Hepatocyte (in vitro differentiated cells): ENCODE measurements around the gene OR51T1.

Source experiments
- EZH2 ChIP-seq: fragments of 200-600 bp; sonication (generic); IDR thresholded peaks from 2 replicates; pipeline ENCODE4 v1.6.1; 2016; ENCODE audit warnings: antibody characterized with exemption, mild to moderate bottlenecking, borderline replicate concordance
- TF ChIP-seq, protein P1 (sequence below): fragments of 200-600 bp; sonication (generic); IDR thresholded peaks from 2 replicates; pipeline ENCODE4 v1.5.1; 2016; ENCODE audit warnings: antibody characterized with exemption, mild to moderate bottlenecking; ENCODE audit not compliant: poor library complexity

DNA sequence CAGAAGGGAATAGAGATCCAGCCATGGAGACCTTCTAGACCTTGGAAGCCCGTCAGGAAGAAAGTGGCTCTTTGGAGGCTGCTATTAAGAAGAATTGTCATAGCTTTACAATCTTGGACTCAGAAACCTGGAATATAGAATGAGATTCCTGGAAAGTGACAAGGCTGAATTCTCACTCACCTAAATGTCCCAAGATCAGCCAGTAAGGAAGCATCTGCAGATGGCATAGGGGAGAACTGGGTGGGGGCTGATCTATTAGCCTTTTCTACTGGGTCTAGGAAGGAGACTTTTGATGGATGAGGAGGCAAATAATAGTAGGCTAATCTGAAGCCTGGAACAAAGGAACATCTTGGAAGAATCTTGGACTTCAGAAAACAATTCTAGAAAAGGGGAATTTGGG is 42.5 kb downstream of the OR51T1 start, which contains the start of gene OR51G1:
- TF ChIP-seq, protein P1, sequence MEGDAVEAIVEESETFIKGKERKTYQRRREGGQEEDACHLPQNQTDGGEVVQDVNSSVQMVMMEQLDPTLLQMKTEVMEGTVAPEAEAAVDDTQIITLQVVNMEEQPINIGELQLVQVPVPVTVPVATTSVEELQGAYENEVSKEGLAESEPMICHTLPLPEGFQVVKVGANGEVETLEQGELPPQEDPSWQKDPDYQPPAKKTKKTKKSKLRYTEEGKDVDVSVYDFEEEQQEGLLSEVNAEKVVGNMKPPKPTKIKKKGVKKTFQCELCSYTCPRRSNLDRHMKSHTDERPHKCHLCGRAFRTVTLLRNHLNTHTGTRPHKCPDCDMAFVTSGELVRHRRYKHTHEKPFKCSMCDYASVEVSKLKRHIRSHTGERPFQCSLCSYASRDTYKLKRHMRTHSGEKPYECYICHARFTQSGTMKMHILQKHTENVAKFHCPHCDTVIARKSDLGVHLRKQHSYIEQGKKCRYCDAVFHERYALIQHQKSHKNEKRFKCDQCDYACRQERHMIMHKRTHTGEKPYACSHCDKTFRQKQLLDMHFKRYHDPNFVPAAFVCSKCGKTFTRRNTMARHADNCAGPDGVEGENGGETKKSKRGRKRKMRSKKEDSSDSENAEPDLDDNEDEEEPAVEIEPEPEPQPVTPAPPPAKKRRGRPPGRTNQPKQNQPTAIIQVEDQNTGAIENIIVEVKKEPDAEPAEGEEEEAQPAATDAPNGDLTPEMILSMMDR: no peak
- no peak for TF ChIP-seq EZH2
